B cell (primary cell): Measurements from ENCODE around the gene ADH1B.

Experiments
- EZH2 ChIP-seq: IDR thresholded peaks from 2 replicates; pipeline ENCODE4 v1.6.1; 2012; ENCODE audit warnings: borderline replicate concordance, low read depth, mild to moderate bottlenecking, moderate library complexity, low read length; ENCODE audit not compliant: insufficient read depth, poor library complexity, severe bottlenecking
- TF ChIP-seq, protein P1 (sequence below): fragments of 200-600 bp; IDR thresholded peaks from one replicate; pipeline ENCODE4 v1.8.0; 2022; ENCODE audit warnings: antibody characterized with exemption, mild to moderate bottlenecking

DNA sequence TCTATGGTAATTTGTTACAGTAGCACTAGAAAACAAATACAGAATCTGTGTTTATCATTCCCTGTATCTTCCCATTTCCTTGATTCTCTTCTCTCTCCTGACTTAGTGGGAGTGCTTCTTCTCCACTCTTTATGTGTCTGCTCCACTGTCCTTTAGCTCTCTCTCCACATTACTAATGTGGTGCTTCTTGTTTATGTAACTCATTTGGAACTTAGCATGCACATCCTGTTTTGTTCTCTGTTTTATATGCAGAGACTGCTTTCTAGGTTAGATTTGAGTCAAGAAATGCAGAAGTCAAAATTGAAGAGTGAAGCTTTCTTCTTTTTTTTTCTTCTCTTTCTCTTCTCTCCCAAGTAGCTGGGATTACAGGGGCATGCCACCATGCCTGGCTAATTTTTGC is 56.3 kb downstream of the ADH1B start:
- no peak for TF ChIP-seq EZH2
- TF ChIP-seq, protein P1, sequence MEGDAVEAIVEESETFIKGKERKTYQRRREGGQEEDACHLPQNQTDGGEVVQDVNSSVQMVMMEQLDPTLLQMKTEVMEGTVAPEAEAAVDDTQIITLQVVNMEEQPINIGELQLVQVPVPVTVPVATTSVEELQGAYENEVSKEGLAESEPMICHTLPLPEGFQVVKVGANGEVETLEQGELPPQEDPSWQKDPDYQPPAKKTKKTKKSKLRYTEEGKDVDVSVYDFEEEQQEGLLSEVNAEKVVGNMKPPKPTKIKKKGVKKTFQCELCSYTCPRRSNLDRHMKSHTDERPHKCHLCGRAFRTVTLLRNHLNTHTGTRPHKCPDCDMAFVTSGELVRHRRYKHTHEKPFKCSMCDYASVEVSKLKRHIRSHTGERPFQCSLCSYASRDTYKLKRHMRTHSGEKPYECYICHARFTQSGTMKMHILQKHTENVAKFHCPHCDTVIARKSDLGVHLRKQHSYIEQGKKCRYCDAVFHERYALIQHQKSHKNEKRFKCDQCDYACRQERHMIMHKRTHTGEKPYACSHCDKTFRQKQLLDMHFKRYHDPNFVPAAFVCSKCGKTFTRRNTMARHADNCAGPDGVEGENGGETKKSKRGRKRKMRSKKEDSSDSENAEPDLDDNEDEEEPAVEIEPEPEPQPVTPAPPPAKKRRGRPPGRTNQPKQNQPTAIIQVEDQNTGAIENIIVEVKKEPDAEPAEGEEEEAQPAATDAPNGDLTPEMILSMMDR: no peak
